Right lung (tissue), 5 donors: ENCODE data around the gene TEX13D. TPM values are rescaled to one million over a fixed set of nuclear protein-coding genes. Genes with fewer than 3 reads are reported as not detected.

Experiments used
- DNase-seq, 2 donors: peaks; one replicate each; pipeline ENCODE4 v3.0.0-alpha.2; 2013
- polyA plus RNA-seq, 5 donors: library from polyadenylated mRNA; unstranded; fragments of 120-200 nt; gene quantifications; one replicate each; pipeline versions ENCODE4 v1.2.1 to v1.2.3, GENCODE V29; 2013; ENCODE audit warnings: inconsistent platforms in 1 of 5, low replicate concordance in 1 of 5; ENCODE audit not compliant: insufficient read length in 5 of 5, insufficient read depth in 1 of 5

TEX13D gene
- polyA plus RNA-seq, 5 donors, result not detected

GRCh38 chrX:124347242-124347641 lies 14.8 kb downstream of the TEX13D start:
- DNase-seq, result no peak

GRCh38 chrX:124348182-124348581 lies 15.7 kb downstream of the TEX13D start:
- no peak for DNase-seq

GRCh38 chrX:124348885-124349453 lies 16.5 kb downstream of the TEX13D start:
- no peak for DNase-seq

- no peak for DNase-seq
Observed at GRCh38 chrX:124354648-124355047, 22.2 kb downstream of the TEX13D start.

GRCh38 chrX:124358800-124359383 lies 26.4 kb downstream of the TEX13D start:
- no peak for DNase-seq

- no peak for DNase-seq
Observed at GRCh38 chrX:124362072-124362471, 29.6 kb downstream of the TEX13D start.

GRCh38 chrX:124362761-124363160 lies 30.3 kb downstream of the TEX13D start:
- DNase-seq, result no peak

GRCh38 chrX:124369722-124370121 lies 37.3 kb downstream of the TEX13D start:
- no peak for DNase-seq

- no peak for DNase-seq
Observed at GRCh38 chrX:124373348-124373747, 40.9 kb downstream of the TEX13D start.

- DNase-seq, result no peak
Observed at GRCh38 chrX:124378643-124379042, 46.2 kb downstream of the TEX13D start.

GRCh38 chrX:124383354-124383753 lies 50.9 kb downstream of the TEX13D start:
- no peak for DNase-seq

GRCh38 chrX:124386401-124386800 lies 53.9 kb downstream of the TEX13D start:
- no peak for DNase-seq

Other genes with a start within 250 kb of the TEX13D start
- gene SH2D1A, start 13.9 kb downstream of the TEX13D start, polyA plus RNA-seq, result 1 to 10 TPM in 1 of 5 donors, under 1 TPM in 4; 0.51 to 1.2 (median 0.85) TPM